Mesenteric fat pad (tissue), 1 donor: ENCODE data around the gene KCNB1. TPM values are rescaled to one million over a fixed set of nuclear protein-coding genes. Genes with fewer than 3 reads are reported as not detected.
"Not testable (repeated sequence)": the region's sequence is repeated elsewhere in the genome, so short reads cannot be mapped to it uniquely, and the experiment has no call there.

ENCODE experiments used
- DNase-seq: peaks from one replicate; pipeline ENCODE4 v3.0.0-alpha.2; 2020; ENCODE audit warnings: low spot score
- total RNA-seq: library from RNA; stranded (reverse); fragmentation: NEBNext Ultra II Directional; extraction: Animal tissue kit (Norgen Biotek cat#: 25700); gene quantifications from one replicate; pipeline ENCODE4 v1.2.1, GENCODE V29; 2021
- donor health status: DM: yes; HTN: yes; CAD: no.

KCNB1 gene
- total RNA-seq, 1 donor from 2014 or later, result 43.0 TPM

DNA sequence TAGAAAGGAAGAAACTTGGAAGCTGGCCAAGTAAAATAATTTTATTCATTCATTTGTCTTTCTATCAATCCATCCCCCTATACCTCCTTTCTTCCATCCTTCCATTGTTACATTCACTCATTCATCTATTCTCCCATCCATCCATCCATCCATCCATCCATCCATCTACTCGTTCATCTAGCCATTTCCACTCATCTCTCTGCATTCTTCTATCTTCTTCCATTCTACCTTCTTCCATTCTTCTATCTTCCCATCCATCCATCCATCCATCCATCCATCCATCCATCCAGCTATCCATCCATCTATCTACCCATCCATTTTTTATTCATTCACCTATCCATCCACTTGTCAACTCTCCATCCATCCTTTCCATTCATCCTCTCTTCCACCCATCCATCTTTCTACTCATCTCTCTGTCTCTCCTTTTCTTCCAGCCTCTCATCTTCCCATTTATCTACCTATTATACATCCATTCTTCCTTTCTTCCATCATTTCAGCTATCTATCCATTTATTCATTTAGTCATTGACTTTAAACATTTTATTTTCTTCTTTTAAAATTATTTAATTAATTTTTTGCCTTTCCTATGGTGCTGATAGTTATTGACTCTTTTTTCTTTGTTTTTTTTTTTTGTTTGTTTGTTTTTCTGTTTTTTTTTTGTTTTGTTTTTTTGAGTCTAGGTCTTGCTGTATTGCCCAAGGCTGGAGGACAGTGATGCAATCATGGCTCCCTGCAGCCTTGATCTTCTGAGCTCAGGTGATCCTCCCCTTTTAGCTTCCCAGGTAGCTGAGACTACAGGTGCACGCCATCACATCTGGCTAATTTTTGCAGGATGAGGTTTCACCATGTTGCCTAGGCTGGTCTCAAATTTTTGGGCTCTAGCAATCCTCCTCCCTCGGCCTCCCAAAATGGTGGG, 151.5 kb downstream of the KCNB1 start:
- no peak for DNase-seq

DNA sequence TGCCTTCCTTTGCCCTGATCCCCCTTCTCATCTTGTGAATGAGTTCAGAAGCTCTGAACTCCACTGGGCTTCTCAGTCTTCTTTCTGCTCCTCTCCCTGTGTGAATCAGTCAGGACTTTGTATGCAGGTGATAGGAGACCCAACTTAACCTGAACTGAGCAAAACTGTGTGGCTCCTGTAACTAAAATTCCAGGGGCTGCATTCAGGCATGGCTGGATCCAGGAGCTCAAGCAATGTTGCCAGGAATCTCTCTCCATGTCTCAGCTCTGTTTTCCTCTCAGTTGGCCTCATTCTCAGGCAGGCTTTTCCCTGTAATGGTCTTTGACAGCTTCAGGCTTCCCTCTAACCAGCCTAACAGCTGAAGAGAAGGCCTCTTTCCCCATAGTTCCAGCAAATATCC, 153.7 kb downstream of the KCNB1 start:
- no peak for DNase-seq

DNA sequence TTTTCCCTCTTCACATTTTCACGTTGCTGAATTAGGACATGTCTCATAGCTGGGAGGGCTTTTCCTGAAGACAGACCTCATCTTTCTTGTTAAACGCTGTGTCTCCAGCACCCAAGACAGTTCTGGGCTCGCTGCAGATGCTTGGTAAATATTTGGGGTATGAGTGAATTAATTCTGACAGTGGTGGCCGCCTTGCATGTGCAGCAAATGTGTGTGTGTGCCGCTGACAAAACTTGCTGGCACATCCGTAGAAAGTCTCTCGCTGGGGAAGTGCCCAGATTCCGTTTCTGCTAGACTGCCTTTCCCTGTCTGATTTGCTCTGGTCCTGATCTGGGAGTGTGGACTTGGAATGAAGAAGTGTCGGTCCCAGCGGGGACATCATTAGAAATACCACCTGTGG, 156.4 kb downstream of the KCNB1 start:
- DNase-seq, result no peak

DNA sequence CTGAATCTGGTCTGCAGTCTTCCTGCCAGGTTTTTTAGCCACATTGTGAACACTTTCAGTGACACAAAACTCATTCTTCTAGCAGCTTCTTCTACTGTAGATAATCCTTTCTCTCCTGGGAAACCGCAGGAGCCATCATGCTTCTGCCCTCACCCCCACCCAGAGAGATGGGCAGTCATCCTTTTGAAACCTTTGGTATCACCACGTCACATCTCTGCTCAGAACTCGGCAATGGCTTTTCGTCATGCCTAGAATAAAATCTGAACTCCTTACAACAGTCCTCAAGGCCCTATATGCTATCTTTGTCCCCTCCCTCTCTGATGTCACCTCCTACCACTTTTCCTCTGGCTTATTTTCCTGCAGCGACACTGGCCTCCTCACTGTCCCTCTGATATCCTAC, 158.2 kb downstream of the KCNB1 start:
- no peak for DNase-seq

DNA sequence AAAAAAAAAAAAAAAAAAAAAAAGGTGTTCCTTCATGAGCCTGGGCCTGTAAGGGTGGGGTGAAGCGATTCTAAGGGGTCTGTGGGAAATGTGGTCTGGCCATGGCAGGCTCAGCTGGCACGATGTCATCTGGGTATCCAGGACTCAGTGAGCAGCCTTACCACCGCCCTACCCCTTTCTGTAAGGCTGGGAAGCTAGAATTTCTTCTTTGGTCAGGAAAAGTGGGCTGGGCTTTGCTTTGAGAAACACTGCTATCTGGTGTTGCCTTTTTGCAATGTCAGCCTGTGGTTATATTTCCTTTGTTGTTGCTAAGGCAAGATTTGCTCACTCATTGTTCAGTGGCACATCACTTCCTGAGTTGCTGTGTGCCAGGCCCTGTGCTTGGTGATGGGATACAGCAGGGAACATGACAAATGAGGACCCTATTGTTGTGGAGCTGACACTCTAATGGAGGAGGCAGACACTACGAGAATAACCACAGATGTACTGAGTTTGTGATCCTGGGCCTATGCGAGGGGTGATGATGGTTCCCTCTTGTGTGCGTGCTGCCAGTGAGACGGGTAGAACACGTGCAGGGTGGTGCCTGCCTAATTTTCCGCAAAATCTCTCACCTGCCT, 158.7 kb downstream of the KCNB1 start:
- DNase-seq, result no peak

DNA sequence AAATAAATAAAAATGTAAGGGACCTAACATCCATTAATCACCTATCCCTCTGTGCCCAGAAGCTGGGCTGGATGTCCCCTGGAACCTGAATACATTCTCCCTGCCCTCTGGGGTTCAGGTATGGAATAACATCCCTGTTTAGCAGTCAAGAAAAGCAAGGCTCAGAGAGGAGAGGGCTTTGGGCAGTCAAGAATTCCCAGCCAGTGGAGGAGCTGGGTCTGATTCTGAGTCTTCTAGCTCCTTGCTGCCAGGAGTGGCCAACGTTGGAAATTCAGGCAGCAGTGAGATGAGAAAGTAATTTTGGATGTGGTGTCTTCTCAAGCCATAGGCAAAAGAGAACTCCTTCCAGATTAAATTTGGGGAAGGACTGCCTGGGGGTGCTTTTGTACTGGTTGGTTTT, 162.0 kb downstream of the KCNB1 start:
- DNase-seq, result no peak

DNA sequence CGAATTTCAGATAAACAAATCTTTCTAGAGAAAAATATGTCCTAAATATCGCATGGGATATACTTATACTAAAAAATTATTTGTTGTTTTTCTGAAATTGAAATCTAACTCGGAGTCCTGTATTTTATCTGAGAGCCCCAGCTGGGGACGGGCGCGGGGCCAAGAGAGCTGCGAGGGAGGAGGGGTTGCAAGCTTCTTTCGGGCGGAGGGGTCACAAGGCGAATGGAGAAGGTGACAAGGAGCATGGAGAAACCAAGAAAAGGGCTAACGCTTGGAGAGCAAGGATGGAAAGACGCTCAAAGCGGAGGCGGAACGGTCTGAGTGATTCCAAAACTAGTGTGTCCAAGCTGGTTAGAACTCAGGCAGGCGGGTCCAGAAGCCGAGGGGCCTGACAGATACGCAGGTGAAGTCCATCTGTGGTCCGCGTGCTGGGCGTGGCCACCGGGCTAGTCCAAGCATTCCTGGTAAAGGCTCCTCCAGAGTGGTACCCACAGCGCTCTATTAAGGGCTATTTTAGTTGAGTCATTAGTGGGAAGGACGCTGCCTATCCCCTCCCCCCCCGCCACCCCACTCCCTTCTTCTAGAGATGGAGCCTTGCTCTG, 163.2 kb downstream of the KCNB1 start:
- no peak for DNase-seq

DNA sequence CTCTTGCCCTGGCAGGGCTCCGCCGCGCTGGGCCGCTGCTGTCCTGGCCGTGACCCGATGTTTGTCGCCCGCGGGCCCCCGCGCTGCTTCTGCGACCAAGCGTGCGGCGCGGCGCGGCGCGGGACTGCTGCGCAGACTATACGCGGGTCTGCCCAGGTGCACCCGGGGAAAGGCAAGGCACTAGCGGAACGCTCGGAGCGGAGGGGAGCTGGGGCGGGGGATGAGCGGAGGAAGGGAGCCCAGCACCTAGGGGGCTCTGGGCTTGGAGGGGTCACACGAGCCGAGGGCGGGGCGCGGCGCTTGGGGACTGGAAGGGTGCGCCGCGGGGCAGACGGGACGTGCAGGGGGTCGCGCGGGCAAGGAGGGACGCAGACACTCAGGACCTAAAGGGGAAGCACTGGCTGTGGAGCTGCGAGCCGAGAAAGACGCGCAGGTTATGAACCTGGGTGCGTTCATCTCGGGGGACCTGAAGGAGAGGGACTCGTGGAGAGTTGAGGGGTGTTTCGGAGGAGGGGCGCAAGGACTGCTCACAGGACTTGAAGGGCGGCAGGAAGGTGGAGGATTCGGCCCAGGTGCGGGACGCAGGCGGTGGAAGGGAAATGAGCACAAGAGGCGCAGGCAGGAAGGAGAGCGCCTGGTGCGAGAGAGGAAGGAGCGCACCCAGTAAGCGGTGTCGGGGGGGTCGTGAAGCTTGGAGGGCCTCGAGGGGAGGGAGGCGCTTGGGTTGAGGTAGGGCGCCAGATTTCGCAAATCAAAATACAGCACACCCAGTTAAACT, 163.8 kb downstream of the KCNB1 start:
- no peak for DNase-seq

DNA sequence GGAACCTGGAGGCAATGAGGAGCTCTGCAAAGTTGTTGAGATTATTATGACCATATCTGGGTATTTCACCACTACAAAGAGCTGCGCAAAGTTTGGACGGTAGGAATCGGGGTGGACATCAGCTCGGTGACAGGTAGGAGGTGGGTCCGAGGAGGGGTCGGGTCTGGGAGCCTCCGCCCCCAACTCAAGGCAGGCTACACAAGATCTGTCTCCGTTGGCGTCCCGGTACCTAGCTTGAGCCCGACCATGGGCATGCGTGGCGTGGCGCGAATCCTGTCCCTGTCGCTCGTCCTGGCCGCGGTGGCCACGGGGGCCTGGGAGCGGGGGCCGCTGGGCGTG, 164.4 kb downstream of the KCNB1 start:
- no peak for DNase-seq

DNA sequence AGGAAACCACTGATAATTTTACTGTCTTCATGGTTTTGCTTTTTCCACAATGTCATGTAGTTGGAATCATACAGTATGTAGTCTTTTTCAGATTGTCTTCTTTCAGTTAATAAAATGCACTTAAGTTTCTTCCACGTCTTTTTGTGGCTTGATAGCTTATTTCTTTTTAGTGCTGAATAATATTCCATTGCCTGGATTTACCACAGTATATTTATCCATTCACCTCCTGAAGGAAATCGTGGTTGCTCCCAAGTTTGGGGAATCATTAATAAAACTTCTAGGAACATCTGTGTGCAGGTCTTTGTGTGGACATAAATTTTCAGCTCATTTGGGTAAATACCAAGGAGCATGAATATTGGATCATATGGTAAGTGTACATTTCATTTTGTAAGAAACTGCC, 165.8 kb downstream of the KCNB1 start:
- DNase-seq, result no peak

DNA sequence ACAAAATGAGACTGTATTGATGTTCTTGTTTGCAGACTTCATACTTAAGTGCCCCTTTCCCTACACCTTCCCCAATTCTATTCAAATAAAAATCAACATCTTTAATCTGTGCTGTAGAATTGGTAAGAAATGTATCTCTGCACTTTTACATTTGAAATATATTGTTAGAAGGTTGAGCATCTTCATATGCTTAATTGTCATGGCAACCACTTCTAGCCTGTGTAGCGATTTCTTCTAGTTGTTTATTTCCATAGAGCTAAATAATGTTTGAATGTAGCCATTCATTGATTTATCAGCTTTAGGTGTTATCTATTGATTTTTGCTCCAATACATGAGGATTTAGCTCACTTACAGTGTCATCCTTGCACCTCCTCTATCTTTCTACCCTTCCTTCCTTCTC, 166.9 kb downstream of the KCNB1 start:
- no peak for DNase-seq

DNA sequence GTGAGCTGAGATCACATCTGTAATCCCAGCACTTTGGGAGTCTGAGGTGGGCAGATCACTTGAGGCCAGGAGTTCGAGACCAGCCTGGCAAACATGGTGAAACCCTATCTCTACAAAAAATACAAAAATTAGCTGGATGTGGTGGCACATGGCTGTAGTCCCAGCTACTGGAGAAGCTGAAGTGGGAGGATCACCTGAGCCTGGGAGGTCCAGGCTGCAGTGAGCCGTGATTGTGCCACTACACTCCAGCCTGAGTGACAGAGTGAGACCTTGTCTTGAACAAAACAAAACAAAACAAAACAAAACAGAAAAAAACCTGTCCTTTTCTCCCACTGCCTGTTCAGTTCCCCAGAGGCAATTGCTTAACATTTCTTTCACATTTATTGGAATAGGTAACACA, 168.4 kb downstream of the KCNB1 start:
- DNase-seq, result not testable (repeated sequence)

Other genes starting within 250 kb of the KCNB1 start
- gene ZNFX1, start 204.6 kb downstream of the KCNB1 start, total RNA-seq, result 43.4 TPM
- gene PTGIS, start 85.5 kb upstream of the KCNB1 start, total RNA-seq, result 124 TPM
- 54.2 TPM for gene B4GALT5, start 231.2 kb upstream of the KCNB1 start, total RNA-seq